Activated CD8-positive, alpha-beta memory T cell treated with anti-CD3 and anti-CD28 coated beads, Interleukin-2, amount 50 U/mL, for 1 hour (primary cell): ENCODE data around the gene IVNS1ABP.
"Not testable (repeated sequence)": the region's sequence is repeated elsewhere in the genome, so short reads cannot be mapped to it uniquely, and the experiment has no call there.

ENCODE experiments used
- DNase-seq: peaks from one replicate; pipeline ENCODE4 v3.0.0-alpha.2; 2020; ENCODE audit errors: extremely low read depth

IVNS1ABP gene

GRCh38 chr1:185317034-185317885, at the start of gene IVNS1ABP:
TSS of gene IVNS1ABP (minus strand) at chr1:185317243. CDS start at chr1:185309493, 7,750 bp downstream.
- DNase-seq, result peak; percentile 88

- DNase-seq, result no peak
Observed at GRCh38 chr1:185365951-185366350, 48.9 kb upstream of the IVNS1ABP start.

- not testable (repeated sequence) for DNase-seq
Observed at GRCh38 chr1:185364528-185364927, 47.5 kb upstream of the IVNS1ABP start.

GRCh38 chr1:185363205-185363604, 46.2 kb upstream of the IVNS1ABP start:
- DNase-seq, result no peak

- no peak for DNase-seq
Observed at GRCh38 chr1:185360714-185361113, 43.7 kb upstream of the IVNS1ABP start.

GRCh38 chr1:185358957-185359356, 41.9 kb upstream of the IVNS1ABP start:
- DNase-seq, result no peak

GRCh38 chr1:185355947-185356346, 38.9 kb upstream of the IVNS1ABP start:
- no peak for DNase-seq

GRCh38 chr1:185353124-185353523, 36.1 kb upstream of the IVNS1ABP start:
- no peak for DNase-seq

GRCh38 chr1:185351734-185352466, 34.9 kb upstream of the IVNS1ABP start:
- no peak for DNase-seq

- DNase-seq, result no peak
Observed at GRCh38 chr1:185350027-185350442, 33.0 kb upstream of the IVNS1ABP start.

GRCh38 chr1:185349556-185349955, 32.5 kb upstream of the IVNS1ABP start:
- no peak for DNase-seq

- DNase-seq, result no peak
Observed at GRCh38 chr1:185348985-185349384, 31.9 kb upstream of the IVNS1ABP start.

GRCh38 chr1:185348296-185348695, 31.3 kb upstream of the IVNS1ABP start:
- DNase-seq, result no peak

GRCh38 chr1:185345913-185346720, 29.1 kb upstream of the IVNS1ABP start:
- no peak for DNase-seq

GRCh38 chr1:185343306-185343705, 26.3 kb upstream of the IVNS1ABP start:
- DNase-seq, result no peak

GRCh38 chr1:185342672-185343259, 25.7 kb upstream of the IVNS1ABP start:
- no peak for DNase-seq

- DNase-seq, result no peak
Observed at GRCh38 chr1:185342017-185342416, 25.0 kb upstream of the IVNS1ABP start.

GRCh38 chr1:185341196-185341781, 24.2 kb upstream of the IVNS1ABP start:
- no peak for DNase-seq

- no peak for DNase-seq
Observed at GRCh38 chr1:185338719-185339622, 21.9 kb upstream of the IVNS1ABP start.

- DNase-seq, result no peak
Observed at GRCh38 chr1:185337246-185337645, 20.2 kb upstream of the IVNS1ABP start.
